IPS-18c (cell line): Measurements from ENCODE around the gene YPEL5.

Experiments used
- H3K4me3 ChIP-seq: 2 replicates; pipeline ENCODE4 v1.7.0; 2013; ENCODE audit warnings: low read depth, mild to moderate bottlenecking, low read length, moderate library complexity; ENCODE audit not compliant: insufficient read depth
- H3K9me3 ChIP-seq: one replicate; pipeline ENCODE4 v1.6.1; 2013; ENCODE audit warnings: mild to moderate bottlenecking, low read length, moderate library complexity; ENCODE audit not compliant: control insufficient read depth, insufficient read depth

YPEL5 gene

GRCh38 chr2:30188292-30188691, 41.5 kb downstream of the YPEL5 start:
- no peaks in the 10 kb centered on the region for H3K9me3 ChIP-seq
- H3K4me3 ChIP-seq: no peak overlapping the region

DNA sequence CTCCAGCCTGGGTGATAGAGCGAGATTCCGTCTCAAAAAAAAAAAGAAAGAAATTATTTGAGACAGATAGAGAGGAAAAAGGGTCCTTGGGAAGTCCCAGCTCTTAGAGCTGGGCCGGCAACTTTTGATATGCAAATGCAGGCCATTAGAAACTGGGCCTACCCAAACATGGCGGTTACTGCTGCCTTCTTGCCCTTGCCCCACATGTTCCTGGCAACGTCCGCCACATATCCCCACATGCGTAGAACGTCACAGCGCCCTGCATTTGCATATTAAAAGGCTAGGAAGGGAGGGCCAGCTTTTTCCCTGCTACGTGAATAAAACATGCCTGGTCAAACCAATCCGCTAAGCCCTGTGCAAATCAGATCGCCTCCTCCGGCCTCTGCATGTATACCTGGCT, 43.8 kb downstream of the YPEL5 start:
- H3K4me3 ChIP-seq: no peak overlapping the region

GRCh38 chr2:30191107-30191506, 44.3 kb downstream of the YPEL5 start:
- Histone ChIP-seq H3K4me3 (no peak overlapping the region), H3K9me3 (no peaks in the 10 kb centered on the region)

More for the DNA sequence above, 43.8 kb downstream of the YPEL5 start:
- no peaks in the 10 kb centered on the region for H3K9me3 ChIP-seq

GRCh38 chr2:30191819-30192271, 45.0 kb downstream of the YPEL5 start:
- Histone ChIP-seq H3K4me3 (no peak overlapping the region), H3K9me3 (no peaks in the 10 kb centered on the region)

- no peaks in the 10 kb centered on the region for H3K9me3 ChIP-seq
Measured at GRCh38 chr2:30192314-30192713, 45.5 kb downstream of the YPEL5 start.

DNA sequence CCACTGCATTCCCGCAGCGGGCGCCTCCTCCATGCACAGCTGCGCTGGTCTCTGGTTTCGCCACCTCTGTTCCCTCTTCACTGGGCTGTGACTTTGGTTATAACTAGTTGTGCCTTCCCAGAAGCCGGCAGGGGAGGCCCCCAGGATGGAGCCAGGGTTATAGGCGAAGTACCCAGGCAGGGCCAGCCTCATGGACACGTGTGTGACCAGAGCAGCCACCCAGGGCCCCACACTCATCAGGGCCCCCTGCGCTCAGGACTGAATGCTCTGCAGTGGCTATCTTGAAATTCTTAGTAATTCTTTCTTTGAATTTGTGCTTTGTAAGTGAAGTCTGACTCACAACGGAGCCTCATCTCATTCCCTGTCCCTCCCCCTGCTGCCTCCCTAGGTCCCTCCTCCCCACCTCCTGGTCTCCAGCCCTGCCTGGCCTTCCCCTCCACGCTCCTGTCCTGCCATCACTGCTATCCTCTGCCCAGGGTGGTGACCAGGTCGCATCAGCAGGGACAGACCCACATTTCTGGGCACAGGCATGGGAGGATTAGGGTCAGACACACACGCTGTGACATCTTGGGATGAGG, 46.4 kb downstream of the YPEL5 start:
- H3K4me3 ChIP-seq: no peak overlapping the region

More at GRCh38 chr2:30192314-30192713, 45.5 kb downstream of the YPEL5 start:
- H3K4me3 ChIP-seq: no peak overlapping the region

DNA sequence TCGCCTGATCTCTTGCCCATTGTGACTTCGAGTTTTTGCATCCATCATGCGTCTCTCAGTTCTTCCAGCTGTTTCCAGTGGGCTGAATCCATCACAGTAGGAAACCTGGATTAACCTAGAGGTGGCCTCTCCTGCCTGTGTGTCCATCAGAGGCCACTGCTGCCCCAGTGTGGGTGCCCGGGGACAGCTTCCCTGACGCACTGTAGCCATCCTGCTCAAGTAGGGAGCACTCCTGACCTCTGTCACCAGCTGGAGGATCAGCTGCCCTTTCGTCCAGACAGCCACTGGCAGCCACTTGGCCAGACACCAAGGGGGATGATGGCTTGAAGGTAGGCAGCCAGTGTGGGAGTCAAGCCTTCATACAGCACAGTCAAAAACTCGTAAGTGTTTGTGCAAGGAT, 47.6 kb downstream of the YPEL5 start:
- Histone ChIP-seq H3K4me3 (no peak overlapping the region), H3K9me3 (no peaks in the 10 kb centered on the region)

More for the DNA sequence above, 46.4 kb downstream of the YPEL5 start:
- H3K9me3 ChIP-seq: no peaks in the 10 kb centered on the region

DNA sequence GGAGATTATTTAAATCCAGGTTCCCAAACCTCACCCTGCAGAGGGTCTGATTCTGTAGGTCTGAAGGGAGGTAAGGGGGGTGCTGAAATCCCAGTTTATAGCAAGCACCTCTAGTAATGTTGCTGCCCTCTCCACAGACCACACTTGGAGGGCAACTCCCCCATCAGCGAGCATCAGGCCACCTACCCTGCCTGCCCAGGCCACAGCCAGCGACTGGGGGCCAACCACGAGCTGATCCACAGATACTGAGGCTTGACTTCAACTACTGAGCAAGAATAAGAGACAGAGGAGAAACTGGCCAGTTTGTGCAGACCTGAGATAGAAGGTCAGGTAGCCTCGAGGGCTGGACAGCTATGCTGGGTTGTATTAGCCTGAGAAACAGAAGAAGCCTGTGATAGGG, 48.2 kb downstream of the YPEL5 start:
- Histone ChIP-seq H3K9me3 (no peaks in the 10 kb centered on the region), H3K4me3 (no peak overlapping the region)

DNA sequence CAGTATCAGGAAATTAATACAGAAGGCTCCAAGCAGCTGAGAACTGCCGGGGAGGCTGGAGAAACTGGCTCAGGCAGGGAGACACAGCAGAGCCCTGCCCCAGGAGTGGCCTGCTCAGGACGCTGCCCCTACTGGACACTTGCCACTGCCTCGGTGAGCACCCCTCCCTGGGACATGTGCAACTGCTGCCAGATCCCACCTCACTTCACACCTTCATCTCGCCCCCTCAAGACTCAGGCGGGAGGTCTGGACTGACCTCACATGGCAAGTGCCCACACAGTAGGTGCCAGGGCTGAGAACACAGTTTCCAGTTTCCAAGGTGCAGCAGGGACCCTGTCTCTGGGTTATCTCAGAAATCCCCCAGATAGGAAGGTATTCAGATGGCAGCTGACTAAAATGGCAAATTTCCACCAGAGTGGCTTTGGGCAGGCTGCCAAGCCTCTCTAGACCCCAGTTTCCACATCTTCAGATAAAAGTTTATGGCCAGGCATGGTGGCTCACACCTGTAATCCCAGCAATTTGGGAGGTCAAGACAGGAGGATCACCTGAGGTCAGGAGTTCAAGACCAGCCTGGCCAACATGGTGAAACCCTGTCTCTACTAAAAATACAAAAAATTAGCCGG, 50.9 kb downstream of the YPEL5 start:
- Histone ChIP-seq H3K4me3 (no peak overlapping the region), H3K9me3 (no peaks in the 10 kb centered on the region)

- H3K4me3 ChIP-seq: no peak overlapping the region
- no peaks in the 10 kb centered on the region for H3K9me3 ChIP-seq
Measured at GRCh38 chr2:30201990-30202389, 55.2 kb downstream of the YPEL5 start.

DNA sequence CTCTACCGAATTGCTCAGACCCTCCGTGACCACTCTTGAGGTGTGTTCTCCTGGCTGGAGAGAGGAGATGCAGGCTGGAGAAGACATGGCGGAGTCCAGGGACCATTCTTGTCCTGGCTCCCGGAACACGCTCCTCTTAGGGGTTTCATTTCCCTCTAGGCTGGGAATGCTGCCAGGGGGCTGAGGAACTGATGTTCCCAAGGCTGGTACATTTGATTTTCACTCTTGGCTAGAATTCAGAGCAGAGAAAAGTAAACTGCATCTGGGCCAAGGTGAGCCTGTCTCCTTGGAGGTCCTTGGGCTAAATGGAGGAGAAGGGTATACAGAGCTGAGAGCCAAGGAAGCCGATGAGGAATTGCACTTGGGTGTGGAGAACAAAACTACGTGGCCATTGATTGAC, 56.3 kb downstream of the YPEL5 start:
- Histone ChIP-seq H3K9me3 (no peaks in the 10 kb centered on the region), H3K4me3 (no peak overlapping the region)

GRCh38 chr2:30204281-30204680, 57.5 kb downstream of the YPEL5 start:
- H3K9me3 ChIP-seq: no peaks in the 10 kb centered on the region
- H3K4me3 ChIP-seq: no peak overlapping the region

- no peak overlapping the region for H3K4me3 ChIP-seq
- no peaks in the 10 kb centered on the region for H3K9me3 ChIP-seq
Measured at GRCh38 chr2:30205456-30205855, 58.6 kb downstream of the YPEL5 start.

DNA sequence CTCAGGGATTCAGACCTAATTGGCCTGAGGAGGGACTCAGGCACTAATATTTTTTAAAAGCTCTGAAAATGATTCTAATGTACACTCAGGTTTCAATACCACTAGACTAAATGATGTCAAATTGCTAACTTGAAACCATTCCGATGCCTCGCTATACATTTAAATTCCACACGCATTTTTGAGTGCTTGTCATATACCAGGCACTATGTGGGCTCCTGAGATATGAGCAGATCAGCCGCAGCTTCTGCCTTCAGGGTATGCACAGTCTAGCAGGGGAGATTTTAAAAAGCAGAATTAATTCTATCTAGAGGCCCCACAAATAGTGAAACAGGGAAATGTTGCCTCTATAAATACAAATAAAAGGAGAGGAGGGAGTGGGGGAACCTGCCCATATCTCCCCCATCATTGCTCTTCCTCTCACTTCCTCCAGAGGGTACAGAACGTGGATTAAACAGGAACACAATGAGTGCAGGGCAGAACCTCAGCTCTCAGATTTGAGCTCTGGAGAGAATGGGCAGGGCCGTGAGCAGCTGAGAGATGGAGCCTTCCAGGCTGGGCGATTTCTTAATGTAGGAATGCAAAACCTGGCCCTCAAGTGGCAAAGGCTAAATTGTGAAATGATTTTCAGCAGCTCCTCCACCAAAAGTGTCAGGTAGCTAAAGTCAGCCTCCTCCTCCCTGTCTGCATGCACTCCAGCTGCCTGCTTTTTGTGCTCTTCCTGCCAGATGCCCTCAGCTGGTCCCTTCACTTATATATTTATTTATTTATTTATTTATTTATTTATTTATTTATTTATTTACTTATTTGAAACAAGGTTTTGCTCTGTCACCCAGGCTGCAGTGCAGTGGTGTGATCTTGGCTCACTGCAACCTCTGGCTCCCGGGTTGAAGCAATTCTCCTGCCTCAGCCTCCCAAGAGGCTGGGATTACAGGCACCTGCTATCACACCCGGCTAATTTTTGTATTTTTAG, 59.9 kb downstream of the YPEL5 start:
- Histone ChIP-seq H3K4me3 (no peak overlapping the region), H3K9me3 (no peaks in the 10 kb centered on the region)

- no peak overlapping the region for H3K4me3 ChIP-seq
- H3K9me3 ChIP-seq: no peaks in the 10 kb centered on the region
Measured at GRCh38 chr2:30208453-30208852, 61.6 kb downstream of the YPEL5 start.

- H3K9me3 ChIP-seq: no peaks in the 10 kb centered on the region
- H3K4me3 ChIP-seq: no peak overlapping the region
Measured at GRCh38 chr2:30209227-30209626, 62.4 kb downstream of the YPEL5 start.
